Measurements from ENCODE around the gene TIGAR.

GRCh38 chr12:4311776-4312175 lies 9.2 kb upstream of the TIGAR start:
- TF ChIP-seq POLR2AphosphoS5 (IDR thresholded peaks at IDR 0.05), result no peak
- TF ChIP-seq POLR2A (IDR thresholded peaks at IDR 0.05), result no peak
